Activated naive CD8-positive, alpha-beta T cell treated with anti-CD3 and anti-CD28 coated beads for 36 hours (primary cell): ENCODE results near the gene LBX2. TPM values are rescaled to one million over a fixed set of nuclear protein-coding genes. Genes with fewer than 3 reads are reported as not detected.

ENCODE experiments used
- DNase-seq: peaks from one replicate; pipeline ENCODE4 v3.0.0; 2021
- H3K27ac Mint-ChIP-seq: one replicate; pipeline ENCODE4 v1.8.0; 2022; ENCODE audit warnings: mild to moderate bottlenecking, moderate library complexity, mixed read lengths
- H3K27me3 Mint-ChIP-seq: one replicate; pipeline ENCODE4 v1.8.0; 2022; ENCODE audit warnings: mild to moderate bottlenecking, mixed read lengths
- H3K36me3 Mint-ChIP-seq: one replicate; pipeline ENCODE4 v1.8.0; 2021; ENCODE audit warnings: mild to moderate bottlenecking, mixed read lengths
- H3K4me1 Mint-ChIP-seq: one replicate; pipeline ENCODE4 v1.8.0; 2021; ENCODE audit warnings: mixed read lengths
- H3K4me3 Mint-ChIP-seq: one replicate; pipeline ENCODE4 v1.8.0; 2022; ENCODE audit warnings: mild to moderate bottlenecking, moderate library complexity, mixed read lengths
- H3K9me3 Mint-ChIP-seq: one replicate; pipeline ENCODE4 v1.8.0; 2022; ENCODE audit warnings: mixed read lengths
- total RNA-seq, 2 experiments: library from RNA; stranded (reverse); gene quantifications; one replicate each; pipeline ENCODE4 v1.2.3, GENCODE V29; 2021

LBX2 gene, protein sequence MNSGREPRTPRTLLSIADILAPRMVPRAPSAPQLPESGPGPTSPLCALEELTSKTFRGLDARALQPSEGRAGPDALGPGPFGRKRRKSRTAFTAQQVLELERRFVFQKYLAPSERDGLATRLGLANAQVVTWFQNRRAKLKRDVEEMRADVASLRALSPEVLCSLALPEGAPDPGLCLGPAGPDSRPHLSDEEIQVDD
- total RNA-seq = under 1 TPM in 1 of 2 experiments, not detected in 1; 0.18 TPM

DNA sequence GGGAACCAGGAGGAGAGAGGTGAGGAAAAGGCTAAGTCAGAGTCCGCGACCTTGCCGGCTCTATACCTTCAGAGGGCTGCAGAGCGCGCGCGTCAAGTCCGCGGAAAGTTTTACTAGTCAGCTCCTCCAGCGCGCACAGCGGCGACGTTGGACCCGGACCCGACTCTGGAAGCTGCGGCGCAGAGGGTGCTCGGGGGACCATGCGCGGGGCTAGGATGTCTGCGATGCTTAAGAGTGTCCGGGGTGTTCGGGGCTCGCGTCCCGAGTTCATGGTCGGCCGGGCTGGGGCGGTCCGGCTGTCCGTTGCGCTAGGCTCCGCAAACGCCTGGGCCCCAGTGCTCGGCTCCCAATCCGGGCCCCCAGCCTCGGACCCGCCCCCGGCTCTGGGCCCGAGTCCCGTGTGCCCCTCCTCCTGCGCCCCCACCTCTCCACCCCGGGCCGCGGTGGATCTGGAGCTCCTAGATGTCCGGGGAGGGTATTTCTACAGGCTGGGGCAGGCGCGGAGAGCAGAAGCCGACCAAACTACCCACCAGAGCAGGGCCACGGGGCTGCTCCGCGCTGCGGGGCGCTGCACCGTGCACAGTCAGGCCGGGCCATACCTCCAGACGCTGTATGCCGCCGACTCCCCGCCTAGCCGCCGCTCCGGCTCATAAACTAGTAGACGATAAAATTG, at the start of gene LBX2:
TSS of gene LBX2 (minus strand) at position 337 of the 673 bp plus-strand sequence. CDS start at position 271, 66 bp downstream.
- peak within 1 kb of the TSS; percentile 73 for H3K4me3 Mint-ChIP-seq
- H3K27me3 Mint-ChIP-seq = peaks cover 70% of the 10 kb centered on the region
- H3K9me3 Mint-ChIP-seq = no peaks in the 10 kb centered on the region
- peak; percentile 51 for DNase-seq
- peaks cover 32% of the 10 kb centered on the region for H3K4me1 Mint-ChIP-seq
- H3K27ac Mint-ChIP-seq = peak within 1 kb of the TSS; percentile 65
- peaks cover 5% of the 10 kb centered on the region for H3K36me3 Mint-ChIP-seq

DNA sequence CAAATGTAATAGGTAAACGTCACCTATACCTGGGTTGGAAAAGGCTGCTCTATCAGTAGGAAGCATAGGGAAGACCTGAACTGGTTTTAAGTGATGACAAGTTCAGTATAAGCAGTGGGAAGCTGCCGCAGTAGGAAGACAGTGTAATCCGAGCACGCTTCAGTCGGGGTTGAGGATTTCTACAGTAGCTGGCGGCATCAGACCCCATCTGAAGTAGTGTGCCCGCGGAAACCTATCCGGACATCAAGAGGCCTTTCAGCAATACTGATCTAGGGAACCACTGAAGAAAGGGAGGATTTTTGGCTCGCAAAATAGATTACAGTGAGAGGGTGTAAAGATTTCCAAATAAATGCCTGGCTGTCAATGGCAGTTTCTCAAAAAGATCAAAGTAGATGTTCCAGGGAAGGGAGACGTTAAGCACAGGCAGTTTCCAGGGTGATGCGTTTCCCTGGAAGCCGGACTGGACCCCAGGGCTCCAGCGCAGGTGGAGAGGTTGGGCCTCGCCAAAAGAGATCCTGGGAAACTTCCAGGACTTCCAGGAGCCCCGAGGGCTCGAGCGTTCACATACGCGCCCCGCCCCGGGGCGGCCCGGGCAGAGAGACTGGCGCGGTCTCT, 49.0 kb upstream of the LBX2 start:
- no peak for DNase-seq
- peaks cover 63% of the 10 kb centered on the region for H3K27me3 Mint-ChIP-seq

DNA sequence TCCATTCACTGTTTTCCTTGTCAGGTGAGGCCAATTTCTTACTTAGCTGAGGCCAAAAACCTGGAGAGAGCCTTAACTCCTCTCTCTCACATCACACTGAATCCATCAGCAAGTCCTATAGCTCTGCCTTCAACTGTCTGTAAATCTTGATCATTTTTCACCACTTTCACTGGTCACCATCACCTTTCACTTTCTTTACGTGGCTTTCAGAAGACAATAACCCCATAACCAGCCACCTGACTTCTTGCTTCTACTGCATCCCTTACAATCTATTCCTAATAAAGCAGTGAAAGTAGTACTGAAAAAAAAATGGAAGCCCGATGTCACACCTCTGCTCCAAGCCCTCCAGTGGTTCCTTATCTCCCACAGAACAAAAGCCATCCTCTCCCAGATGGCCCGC, 46.6 kb upstream of the LBX2 start:
- Mint-ChIP-seq H3K27ac (no peak overlapping the region), H3K27me3 (peaks cover 64% of the 10 kb centered on the region), H3K4me1 (peaks cover 6% of the 10 kb centered on the region), H3K4me3 (no peak overlapping the region), H3K36me3 (no peaks in the 10 kb centered on the region), H3K9me3 (no peaks in the 10 kb centered on the region)
- DNase-seq = no peak

More for the DNA sequence above, 49.0 kb upstream of the LBX2 start:
- no peak overlapping the region for H3K27ac Mint-ChIP-seq
- H3K4me3 Mint-ChIP-seq = peak overlapping the region; percentile 60
- peaks cover 6% of the 10 kb centered on the region for H3K4me1 Mint-ChIP-seq
- no peaks in the 10 kb centered on the region for H3K36me3 Mint-ChIP-seq
- no peaks in the 10 kb centered on the region for H3K9me3 Mint-ChIP-seq

DNA sequence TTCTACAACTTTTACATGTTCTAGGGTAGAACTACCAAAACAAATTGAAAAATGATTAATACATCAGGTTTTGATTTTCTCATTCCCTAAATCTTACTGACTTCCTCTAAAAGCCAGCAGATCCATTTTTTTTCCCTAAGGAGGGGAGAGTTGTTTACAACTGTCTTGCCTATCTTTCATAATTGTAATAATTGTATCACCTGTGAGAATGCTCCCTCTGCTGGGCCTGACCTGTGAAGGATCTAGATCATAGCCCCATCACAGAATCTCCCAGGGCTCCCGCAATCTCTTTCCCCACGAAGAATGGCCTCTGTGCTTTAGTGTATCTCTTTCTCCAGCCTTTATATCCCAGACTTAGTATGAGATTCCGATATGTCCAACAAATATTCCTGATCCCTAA, 45.2 kb upstream of the LBX2 start:
- Mint-ChIP-seq H3K36me3 (no peaks in the 10 kb centered on the region), H3K4me1 (peaks cover 6% of the 10 kb centered on the region), H3K27ac (no peak overlapping the region), H3K27me3 (peaks cover 54% of the 10 kb centered on the region), H3K9me3 (no peaks in the 10 kb centered on the region), H3K4me3 (no peak overlapping the region)
- no peak for DNase-seq

DNA sequence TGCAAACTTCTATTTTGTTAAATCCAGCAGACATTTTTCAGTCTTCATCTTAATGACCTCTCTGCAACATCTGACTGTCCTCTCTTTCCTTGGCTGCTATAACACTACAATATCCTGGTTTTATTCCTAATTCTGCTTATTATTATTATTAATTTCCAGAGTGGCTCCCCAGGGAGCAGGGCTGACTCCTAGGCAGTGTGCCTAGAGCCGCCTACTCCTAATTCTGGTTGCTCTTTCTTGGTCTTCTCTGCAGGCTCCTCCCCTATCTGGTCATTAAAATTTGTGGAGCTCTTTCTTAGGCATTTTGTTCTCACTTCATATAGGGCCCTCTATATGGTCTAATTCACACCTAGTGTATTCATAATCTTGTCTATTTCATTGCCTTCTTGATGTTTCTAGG, 43.6 kb upstream of the LBX2 start:
- Mint-ChIP-seq H3K27ac (no peak overlapping the region), H3K9me3 (no peaks in the 10 kb centered on the region), H3K27me3 (peaks cover 59% of the 10 kb centered on the region), H3K36me3 (no peaks in the 10 kb centered on the region), H3K4me3 (no peak overlapping the region), H3K4me1 (peaks cover 6% of the 10 kb centered on the region)
- DNase-seq = no peak

DNA sequence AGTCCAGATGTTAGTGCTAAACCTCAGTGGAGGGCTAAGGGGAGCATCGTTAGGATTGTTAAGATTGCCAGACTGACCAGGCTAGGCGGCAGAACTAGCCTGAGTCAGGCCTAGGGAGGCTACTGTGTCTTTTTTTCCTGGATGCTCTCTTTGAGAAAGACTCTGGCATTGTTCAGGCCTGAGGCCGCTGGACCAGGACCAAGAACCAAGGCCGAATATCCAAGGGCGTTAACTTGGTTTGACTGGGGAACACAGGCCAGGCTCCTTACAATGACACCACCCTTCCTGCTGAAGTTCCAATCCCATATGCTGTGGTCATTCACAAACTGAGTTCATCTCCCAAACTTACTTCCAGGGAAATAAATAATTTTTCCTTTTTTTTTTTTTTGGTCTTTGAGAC, 40.9 kb upstream of the LBX2 start:
- H3K27me3 Mint-ChIP-seq = peaks cover 41% of the 10 kb centered on the region
- peaks cover 6% of the 10 kb centered on the region for H3K4me1 Mint-ChIP-seq
- H3K36me3 Mint-ChIP-seq = no peaks in the 10 kb centered on the region

DNA sequence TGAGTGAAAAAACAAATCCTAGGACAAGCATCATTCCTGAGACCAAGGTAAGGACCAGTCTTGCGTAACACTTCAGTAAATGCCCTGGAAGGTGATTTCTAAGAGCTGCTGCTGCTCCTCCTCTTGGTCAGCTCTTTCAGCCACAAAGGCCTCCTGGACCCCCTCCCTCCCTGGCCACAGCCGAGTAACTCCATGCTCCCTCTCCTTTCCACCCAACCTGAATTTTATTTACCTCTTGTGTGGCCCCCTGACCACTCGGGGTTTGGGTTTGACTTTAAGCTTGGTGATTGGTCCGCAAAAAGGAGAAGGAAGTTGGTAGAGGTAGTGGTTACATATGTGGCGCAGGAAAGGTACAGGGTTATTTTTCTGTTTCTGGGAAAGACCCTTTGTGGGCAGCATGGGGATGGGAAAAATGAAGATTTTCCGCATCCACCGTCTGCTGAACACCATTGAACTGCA, 39.5 kb upstream of the LBX2 start:
- Mint-ChIP-seq H3K27me3 (peaks cover 33% of the 10 kb centered on the region), H3K9me3 (no peaks in the 10 kb centered on the region), H3K4me1 (peaks cover 6% of the 10 kb centered on the region), H3K27ac (peak overlapping the region; percentile 30), H3K4me3 (no peak overlapping the region), H3K36me3 (no peaks in the 10 kb centered on the region)
- DNase-seq = no peak

More for the DNA sequence above, 40.9 kb upstream of the LBX2 start:
- DNase-seq = no peak
- H3K4me3 Mint-ChIP-seq = no peak overlapping the region
- H3K27ac Mint-ChIP-seq = no peak overlapping the region
- no peaks in the 10 kb centered on the region for H3K9me3 Mint-ChIP-seq

DNA sequence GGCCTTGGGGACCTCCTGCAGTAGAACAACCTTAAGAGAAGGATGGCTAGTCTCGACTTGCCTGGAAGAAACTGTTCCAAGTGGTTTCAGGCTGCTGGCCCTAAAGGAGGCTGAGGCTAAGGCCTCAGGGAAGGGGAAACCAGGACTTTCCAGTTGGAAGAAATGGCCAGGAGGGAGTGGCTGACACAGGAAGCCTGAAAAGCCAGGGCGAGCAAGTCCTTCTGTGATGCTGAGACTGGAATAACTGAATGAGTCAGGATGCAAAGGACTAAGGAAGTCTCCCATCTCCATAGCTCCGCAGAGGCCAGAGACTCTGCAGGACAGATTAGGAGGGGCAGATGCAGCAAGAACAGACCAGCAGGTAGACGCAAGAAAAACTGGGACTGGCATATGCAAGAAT, 37.7 kb upstream of the LBX2 start:
- Mint-ChIP-seq H3K27me3 (peaks cover 24% of the 10 kb centered on the region), H3K4me1 (peaks cover 9% of the 10 kb centered on the region), H3K9me3 (no peaks in the 10 kb centered on the region), H3K4me3 (no peak overlapping the region), H3K27ac (no peak overlapping the region), H3K36me3 (peaks cover 7% of the 10 kb centered on the region)
- DNase-seq = no peak

DNA sequence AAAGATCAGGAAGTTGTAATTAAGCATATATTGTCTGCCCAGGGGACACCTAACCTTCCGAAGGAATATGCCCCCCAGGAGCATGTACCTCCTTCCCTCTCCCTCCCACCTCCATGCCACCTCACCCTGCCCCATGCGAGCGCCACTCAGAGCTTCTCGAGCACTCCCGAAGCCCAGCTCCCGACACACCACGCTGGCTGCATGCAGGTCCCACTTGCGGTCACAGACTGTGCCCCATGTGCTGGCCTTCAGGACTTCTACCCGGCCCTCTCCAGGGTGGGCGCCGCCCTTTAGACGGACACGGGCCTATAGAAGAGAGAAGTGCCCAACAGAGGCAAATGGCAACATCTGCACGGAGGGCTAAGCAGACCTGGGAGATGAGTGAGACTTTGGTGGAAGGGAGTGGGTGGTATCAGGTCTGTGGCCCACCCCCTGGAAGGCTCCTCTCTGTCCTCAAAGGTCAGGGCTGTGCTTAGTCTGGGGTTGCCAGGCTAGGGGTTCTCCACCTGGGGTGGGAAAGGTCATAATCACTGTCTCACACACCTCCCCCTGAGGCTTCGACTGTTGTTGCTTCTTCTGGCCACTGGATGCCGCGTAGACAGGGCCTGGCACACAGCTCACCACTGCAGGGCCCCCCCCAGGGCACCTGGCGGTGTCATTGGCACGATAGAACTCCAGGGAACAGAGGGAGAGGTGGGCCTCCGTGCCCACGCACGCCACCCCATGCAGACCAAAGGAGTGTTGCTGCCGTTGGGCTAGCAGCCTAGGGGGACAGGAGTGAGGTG, 37.0 kb upstream of the LBX2 start:
- peaks cover 17% of the 10 kb centered on the region for H3K4me1 Mint-ChIP-seq
- no peak overlapping the region for H3K27ac Mint-ChIP-seq
- no peak for DNase-seq
- H3K9me3 Mint-ChIP-seq = no peaks in the 10 kb centered on the region
- H3K36me3 Mint-ChIP-seq = peaks cover 13% of the 10 kb centered on the region
- H3K4me3 Mint-ChIP-seq = no peak overlapping the region
- H3K27me3 Mint-ChIP-seq = peaks cover 20% of the 10 kb centered on the region

DNA sequence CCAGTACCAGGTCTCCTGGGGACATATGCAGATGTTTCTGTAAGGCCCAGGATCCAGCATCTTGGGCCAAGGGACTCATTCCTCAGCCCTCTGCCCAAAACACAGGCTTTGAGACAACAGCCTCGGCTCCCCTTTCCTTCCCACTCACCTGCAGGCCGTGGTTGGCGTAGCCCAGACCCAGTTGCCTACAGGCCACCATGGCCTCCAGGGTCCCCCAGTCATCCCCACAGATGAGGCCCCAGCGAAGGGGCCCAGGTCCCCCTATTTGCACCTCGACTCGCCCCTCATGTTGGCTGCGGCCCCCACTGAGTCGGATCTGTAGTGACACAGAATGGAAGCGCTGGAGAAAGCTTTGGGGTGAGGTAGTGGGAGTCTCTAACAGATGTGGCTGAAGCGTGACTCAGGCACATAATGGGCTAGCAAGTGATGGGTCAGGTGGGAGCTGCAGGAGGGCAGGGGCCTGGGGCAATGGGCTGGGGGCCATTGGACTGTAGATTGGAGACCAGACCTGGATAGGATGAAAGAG, 36.1 kb upstream of the LBX2 start:
- no peak for DNase-seq
- H3K27ac Mint-ChIP-seq = no peak overlapping the region
- peaks cover 20% of the 10 kb centered on the region for H3K27me3 Mint-ChIP-seq
- H3K4me3 Mint-ChIP-seq = no peak overlapping the region
- no peaks in the 10 kb centered on the region for H3K9me3 Mint-ChIP-seq
- peaks cover 22% of the 10 kb centered on the region for H3K36me3 Mint-ChIP-seq
- H3K4me1 Mint-ChIP-seq = peaks cover 25% of the 10 kb centered on the region

DNA sequence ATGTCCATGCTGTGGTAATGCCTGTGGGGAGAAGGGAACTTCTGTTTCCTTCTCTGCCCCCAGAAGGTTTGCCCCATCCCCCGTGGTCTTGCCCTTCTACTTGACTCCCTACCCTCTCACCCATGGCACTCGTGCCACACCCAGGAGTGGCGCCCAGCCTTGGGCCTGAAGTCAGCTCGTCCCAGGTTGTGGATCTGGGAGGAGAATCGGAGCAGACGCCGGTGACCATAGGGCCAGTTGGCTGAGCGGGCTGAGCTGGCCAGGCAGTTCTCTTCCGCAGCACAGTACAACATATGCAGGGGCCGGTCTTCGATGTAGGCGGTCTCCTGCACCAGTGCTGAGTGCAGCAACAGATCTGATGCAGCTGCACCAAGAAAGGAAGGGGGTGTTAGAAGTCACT, 35.0 kb upstream of the LBX2 start:
- no peaks in the 10 kb centered on the region for H3K9me3 Mint-ChIP-seq
- H3K27ac Mint-ChIP-seq = no peak overlapping the region
- H3K36me3 Mint-ChIP-seq = peaks cover 23% of the 10 kb centered on the region
- no peak overlapping the region for H3K4me3 Mint-ChIP-seq
- H3K27me3 Mint-ChIP-seq = peaks cover 14% of the 10 kb centered on the region
- H3K4me1 Mint-ChIP-seq = peaks cover 26% of the 10 kb centered on the region
- DNase-seq = no peak

DNA sequence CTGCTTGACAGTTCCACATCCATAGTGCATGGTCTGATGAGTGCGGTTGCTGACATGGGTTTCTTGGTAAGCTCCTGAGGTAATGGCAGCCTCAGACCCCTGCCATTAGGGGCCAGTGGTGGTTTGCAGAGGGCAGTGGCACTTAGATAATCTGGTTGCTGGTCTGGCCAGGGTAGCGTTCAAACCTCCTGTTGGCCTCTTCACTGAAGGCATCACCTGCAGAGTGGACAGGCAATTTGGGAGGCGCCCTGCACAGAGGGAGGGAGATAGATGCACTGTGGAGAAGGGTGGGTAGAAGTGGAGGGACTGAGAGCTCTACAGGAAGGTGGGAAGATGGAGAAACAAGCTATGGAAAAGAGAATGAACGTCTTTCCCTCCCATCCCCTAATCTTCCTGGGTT, 34.1 kb upstream of the LBX2 start:
- no peaks in the 10 kb centered on the region for H3K9me3 Mint-ChIP-seq
- peaks cover 23% of the 10 kb centered on the region for H3K4me1 Mint-ChIP-seq
- H3K27ac Mint-ChIP-seq = no peak overlapping the region
- no peak for DNase-seq
- no peak overlapping the region for H3K4me3 Mint-ChIP-seq
- H3K36me3 Mint-ChIP-seq = peaks cover 32% of the 10 kb centered on the region
- peaks cover 5% of the 10 kb centered on the region for H3K27me3 Mint-ChIP-seq

DNA sequence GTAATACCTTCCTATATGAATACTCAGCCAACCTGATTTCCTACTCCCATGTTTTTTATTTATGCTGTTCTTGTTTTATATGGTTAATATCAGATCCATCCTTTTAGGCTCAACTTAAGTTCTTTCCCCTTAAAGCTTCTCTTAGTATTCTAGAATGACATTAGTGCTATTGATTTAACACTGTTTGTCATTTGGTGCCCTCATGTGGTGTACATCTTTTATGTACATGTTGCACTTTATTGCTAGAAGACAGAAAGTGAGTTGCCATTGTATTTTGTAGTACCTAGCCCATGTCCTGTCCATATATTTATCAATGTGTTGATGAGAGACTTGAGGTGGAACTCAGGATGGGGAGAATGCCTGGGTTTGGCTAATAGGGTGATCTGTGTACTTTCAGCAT, 32.8 kb upstream of the LBX2 start:
- Mint-ChIP-seq H3K27me3 (no peaks in the 10 kb centered on the region), H3K4me1 (peaks cover 34% of the 10 kb centered on the region), H3K4me3 (peak overlapping the region; percentile 56), H3K27ac (no peak overlapping the region), H3K36me3 (peaks cover 45% of the 10 kb centered on the region), H3K9me3 (no peaks in the 10 kb centered on the region)
- no peak for DNase-seq

DNA sequence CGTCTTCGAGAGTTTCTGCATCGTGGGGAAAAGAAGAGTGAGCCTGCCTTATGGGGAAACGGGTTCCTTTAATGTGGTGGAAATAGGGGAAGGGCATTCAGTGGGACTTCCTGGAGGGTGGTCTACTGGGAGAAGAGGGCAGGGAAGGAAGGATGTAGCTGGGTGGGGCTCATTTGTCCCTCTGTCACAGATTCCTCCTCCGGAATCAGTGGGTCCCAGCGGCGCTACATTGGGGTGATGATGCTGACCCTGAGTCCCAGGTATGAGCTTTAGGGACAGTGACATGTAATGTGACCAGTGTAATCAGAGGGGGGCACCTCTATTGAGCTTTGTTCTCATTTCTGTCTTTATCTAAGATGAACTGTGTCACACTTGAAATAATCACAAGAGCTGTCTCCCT, 32.3 kb upstream of the LBX2 start:
- no peak for DNase-seq
- no peaks in the 10 kb centered on the region for H3K27me3 Mint-ChIP-seq
- no peaks in the 10 kb centered on the region for H3K9me3 Mint-ChIP-seq
- peak overlapping the region; percentile 98 for H3K4me3 Mint-ChIP-seq
- H3K27ac Mint-ChIP-seq = no peak overlapping the region
- H3K36me3 Mint-ChIP-seq = peaks cover 50% of the 10 kb centered on the region
- H3K4me1 Mint-ChIP-seq = peaks cover 36% of the 10 kb centered on the region
